Liver (tissue), 5 donors: Measurements from ENCODE around the gene MID2. TPM values are rescaled to one million over a fixed set of nuclear protein-coding genes. Genes with fewer than 3 reads are reported as not detected.

Experiments used
- polyA plus RNA-seq, 2 donors: library from polyadenylated mRNA; stranded (reverse) in 1 of 2; unstranded in 1 of 2; fragments of 200-250 nt in 1 of 2; fragments of >200 nt in 1 of 2; fragmentation: Nextera tagmentation in 1 of 2; extraction: Ambion mirVana in 1 of 2; gene quantifications; one replicate each; pipeline versions ENCODE4 v1.2.1 to v1.2.3, GENCODE V29; 2013 to 2015
- small RNA-seq: library from RNA; depleted of rRNA; stranded (forward); fragments of <200 nt; gene quantifications from one replicate; pipeline ENCODE3, GENCODE V24; 2014
- total RNA-seq, 2 donors: library from RNA; depleted of rRNA; stranded (reverse); fragments of >200 nt; gene quantifications; one replicate each; pipeline ENCODE4 v1.2.3, GENCODE V29; 2014
- donor health status: healthy.
- donor health status: healthy.
- donor health status: healthy.

The MID2 gene
- total and polyA plus RNA-seq, 4 donors, result 2.2 to 12.2 (median 3.7) TPM

Small RNA genes within 50 kb of the gene (small RNA-seq; reads per million reads assigned to genes)
- gene RF00019, result not detected

Other genes with a start within 250 kb of the MID2 start
- 10 to 100 TPM; 24.1 to 28.1 TPM for gene PRPS1, start 197.4 kb upstream of the MID2 start, total RNA-seq
- 10 to 100 TPM; 13.3 to 32.2 TPM for gene PRPS1, start 197.4 kb upstream of the MID2 start, polyA plus RNA-seq
- 10 to 100 TPM; 10.5 to 66.2 TPM for gene TSC22D3, start 50.1 kb upstream of the MID2 start, total RNA-seq
- 100 to 1,000 TPM in 1 of 2 donors, 10 to 100 TPM in 1; 30.1 to 128 TPM for gene TSC22D3, start 50.1 kb upstream of the MID2 start, polyA plus RNA-seq
- gene NCBP2L, start 48.1 kb upstream of the MID2 start, total RNA-seq, result under 1 TPM in 1 of 2 donors, not detected in 1; 0.08 TPM
- gene NCBP2L, start 48.1 kb upstream of the MID2 start, polyA plus RNA-seq, result under 1 TPM; 0.02 to 0.24 TPM
- not detected for gene TEX13B, start 156.5 kb downstream of the MID2 start, total RNA-seq
- gene TEX13B, start 156.5 kb downstream of the MID2 start, polyA plus RNA-seq, result not detected
- gene VSIG1, start 219.2 kb downstream of the MID2 start, total RNA-seq, result not detected
- not detected for gene VSIG1, start 219.2 kb downstream of the MID2 start, polyA plus RNA-seq